Hepatocyte (in vitro differentiated cells): ENCODE results near the gene PRPS1. TPM values are rescaled to one million over a fixed set of nuclear protein-coding genes. Genes with fewer than 3 reads are reported as not detected.

ENCODE experiments used
- DNase-seq: peaks from one replicate; pipeline ENCODE4 v3.0.0-alpha.2; 2016; ENCODE audit warnings: low spot score
- H2AFZ ChIP-seq: fragments of 200-600 bp; sonication (generic); 2 replicates; pipeline ENCODE4 v1.6.0; 2016; ENCODE audit warnings: antibody characterized with exemption, mild to moderate bottlenecking
- H3K27ac ChIP-seq: fragments of 200-600 bp; sonication (generic); 2 replicates; pipeline ENCODE4 v1.5.1; 2016; ENCODE audit warnings: mild to moderate bottlenecking
- H3K27me3 ChIP-seq: fragments of 200-600 bp; sonication (generic); 2 replicates; pipeline ENCODE4 v1.6.1; 2016
- H3K36me3 ChIP-seq: fragments of 200-600 bp; sonication (generic); replicated peaks from 2 replicates; pipeline ENCODE4 v1.5.1; 2016; ENCODE audit warnings: low read depth; ENCODE audit not compliant: insufficient read depth
- H3K4me1 ChIP-seq: fragments of 200-600 bp; sonication (generic); 2 replicates; pipeline ENCODE4 v1.5.1; 2016; ENCODE audit warnings: mild to moderate bottlenecking, moderate library complexity; ENCODE audit not compliant: insufficient read depth
- H3K4me2 ChIP-seq: fragments of 200-600 bp; sonication (generic); 2 replicates; pipeline ENCODE4 v1.6.0; 2016
- H3K4me3 ChIP-seq: fragments of 200-600 bp; sonication (generic); 2 replicates; pipeline ENCODE4 v1.5.1; 2016; ENCODE audit warnings: mild to moderate bottlenecking
- H3K79me2 ChIP-seq: fragments of 200-600 bp; sonication (generic); 2 replicates; pipeline ENCODE4 v1.6.0; 2017; ENCODE audit warnings: mild to moderate bottlenecking
- H3K9me2 ChIP-seq: fragments of 200-600 bp; sonication (generic); replicated peaks from 2 replicates; pipeline ENCODE4 v1.6.0; 2017; ENCODE audit warnings: mild to moderate bottlenecking; ENCODE audit not compliant: insufficient read depth
- H3K9me3 ChIP-seq: fragments of 200-600 bp; sonication (generic); 2 replicates; pipeline ENCODE4 v1.5.1; 2016; ENCODE audit warnings: low read depth, mild to moderate bottlenecking
- H4K20me1 ChIP-seq: fragments of 200-600 bp; sonication (generic); 2 replicates; pipeline ENCODE4 v1.6.0; 2016; ENCODE audit warnings: mild to moderate bottlenecking; ENCODE audit not compliant: insufficient read depth, poor library complexity, severe bottlenecking
- CTCF ChIP-seq: fragments of 200-600 bp; sonication (generic); IDR thresholded peaks from 2 replicates; pipeline ENCODE4 v1.5.1; 2016; ENCODE audit warnings: antibody characterized with exemption, mild to moderate bottlenecking; ENCODE audit not compliant: poor library complexity
- EZH2 ChIP-seq: fragments of 200-600 bp; sonication (generic); IDR thresholded peaks from 2 replicates; pipeline ENCODE4 v1.6.1; 2016; ENCODE audit warnings: antibody characterized with exemption, mild to moderate bottlenecking, borderline replicate concordance
- EZH2phosphoT487 ChIP-seq: fragments of 200-600 bp; sonication (generic); IDR thresholded peaks from one replicate; pipeline ENCODE4 v1.6.1; 2018; ENCODE audit warnings: antibody characterized with exemption, mild to moderate bottlenecking, low read depth, moderate library complexity; ENCODE audit not compliant: unreplicated experiment, severe bottlenecking
- WGBS: methylation state at CpG from one replicate; pipeline ENCODE4 v1.1.6; 2016; ENCODE audit warnings: low lambda C conversion rate; ENCODE audit errors: missing lambda C conversion rate; 5-methylcytosine and 5-hydroxymethylcytosine counted together
- polyA plus RNA-seq: library from polyadenylated mRNA; unstranded; fragments of >200 nt; fragmentation: Nextera tagmentation; extraction: Ambion mirVana; gene quantifications from 2 replicates; pipeline ENCODE4 v1.2.1, GENCODE V29; 2016
- total RNA-seq: library from RNA; depleted of rRNA; stranded (reverse); fragments of >200 nt; gene quantifications from 2 replicates; pipeline ENCODE4 v1.2.3, GENCODE V29; 2014

PRPS1 gene
- total and polyA plus RNA-seq, 2 experiments from 2014 or later: 41.1 to 59.2 TPM

GRCh38 chrX:107619885-107620322 lies 8.4 kb upstream of the PRPS1 start:
- peak; percentile 62 for DNase-seq
- Histone ChIP-seq H3K4me1 (no peaks in the 10 kb centered on the region), H3K27ac (peak overlapping the region; percentile 62), H4K20me1 (no peaks in the 10 kb centered on the region), H3K27me3 (no peaks in the 10 kb centered on the region), H3K4me2 (no peak overlapping the region), H3K9me2 (no peaks in the 10 kb centered on the region), H2AFZ (no peak overlapping the region), H3K36me3 (no peaks in the 10 kb centered on the region), H3K4me3 (no peak overlapping the region), H3K79me2 (no peaks in the 10 kb centered on the region), H3K9me3 (no peaks in the 10 kb centered on the region)
- TF ChIP-seq EZH2 (no peak), EZH2phosphoT487 (no peak), CTCF (no peak)
- 46% methylated on average over 7 of the region's 7 CpGs for WGBS

- WGBS: 95% methylated on average over 2 of the region's 2 CpGs
Measured at GRCh38 chrX:107624893-107625292, 3.4 kb upstream of the PRPS1 start.

GRCh38 chrX:107625739-107626138 lies 2.6 kb upstream of the PRPS1 start:
- no peak for DNase-seq
- Histone ChIP-seq H3K27ac (no peak overlapping the region), H3K9me3 (no peaks in the 10 kb centered on the region), H3K36me3 (no peaks in the 10 kb centered on the region), H3K27me3 (no peaks in the 10 kb centered on the region), H2AFZ (no peak overlapping the region), H3K4me3 (no peak overlapping the region), H4K20me1 (no peaks in the 10 kb centered on the region), H3K9me2 (no peaks in the 10 kb centered on the region), H3K4me1 (no peaks in the 10 kb centered on the region), H3K4me2 (no peak overlapping the region), H3K79me2 (peaks cover 12% of the 10 kb centered on the region)
- 95% methylated on average over 4 of the region's 5 CpGs for WGBS
- TF ChIP-seq CTCF (no peak), EZH2 (no peak), EZH2phosphoT487 (no peak)

More at GRCh38 chrX:107624893-107625292, 3.4 kb upstream of the PRPS1 start:
- Histone ChIP-seq H4K20me1 (no peaks in the 10 kb centered on the region), H3K9me2 (no peaks in the 10 kb centered on the region), H3K4me1 (no peaks in the 10 kb centered on the region), H3K9me3 (no peaks in the 10 kb centered on the region), H3K4me3 (no peak overlapping the region), H3K36me3 (no peaks in the 10 kb centered on the region), H2AFZ (no peak overlapping the region), H3K27me3 (no peaks in the 10 kb centered on the region), H3K4me2 (no peak overlapping the region), H3K79me2 (peaks cover 3% of the 10 kb centered on the region), H3K27ac (no peak overlapping the region)
- no peak for DNase-seq
- TF ChIP-seq EZH2phosphoT487: no peak
- TF ChIP-seq EZH2: no peak
- TF ChIP-seq CTCF: no peak

- whole genome bisulfite sequencing: 83% methylated on average over 12 of the region's 12 CpGs
Measured at GRCh38 chrX:107626481-107626880, 1.8 kb upstream of the PRPS1 start.

More at GRCh38 chrX:107626481-107626880, 1.8 kb upstream of the PRPS1 start:
- H3K9me2 ChIP-seq: no peaks in the 10 kb centered on the region
- no peaks in the 10 kb centered on the region for H4K20me1 ChIP-seq
- H3K9me3 ChIP-seq: no peaks in the 10 kb centered on the region
- no peak overlapping the region for H3K27ac ChIP-seq
- no peak overlapping the region for H3K4me3 ChIP-seq
- TF ChIP-seq EZH2phosphoT487 (no peak), CTCF (no peak), EZH2 (no peak)
- no peak for DNase-seq
- H2AFZ ChIP-seq: no peak overlapping the region
- no peaks in the 10 kb centered on the region for H3K4me1 ChIP-seq
- H3K79me2 ChIP-seq: peaks cover 19% of the 10 kb centered on the region
- H3K27me3 ChIP-seq: no peaks in the 10 kb centered on the region
- no peak overlapping the region for H3K4me2 ChIP-seq
- no peaks in the 10 kb centered on the region for H3K36me3 ChIP-seq
